ENCODE measurements around the gene CTRL. TPM values are rescaled to one million over a fixed set of nuclear protein-coding genes. Genes with fewer than 3 reads are reported as not detected.
"Not testable (repeated sequence)": the region's sequence is repeated elsewhere in the genome, so short reads cannot be mapped to it uniquely, and the experiment has no call there.

CTRL gene
- total RNA-seq, 4 donors from 2014 or later, result 0.87 to 3.6 (median 1.6) TPM

GRCh38 chr16:67941469-67942199, 10.0 kb upstream of the CTRL start:
- TF ChIP-seq POLR2A (IDR thresholded peaks at IDR 0.05) (no peak), EP300 (IDR thresholded peaks at IDR 0.05) (no peak), CTCF (IDR thresholded peaks at IDR 0.05) (no peak)
- H3K4me1 ChIP-seq, result peaks cover 0 to 75% (median 39%) of the 10 kb centered on the region in 4 donors
- no peak overlapping the region for H3K4me3 ChIP-seq
- no peaks in the 10 kb centered on the region for H3K27me3 ChIP-seq
- DNase-seq (ENCODE audit: low spot score in 2 of 2), result no peak
- WGBS, 2 donors, result 73 to 75% methylated on average over 9 of the region's 9 CpGs
- no peaks in the 10 kb centered on the region for H3K9me3 ChIP-seq
- H3K36me3 ChIP-seq, result peaks cover 4 to 63% (median 4%) of the 10 kb centered on the region in 3 donors
- H3K27ac ChIP-seq, result peak overlapping the region in 3 of 4 donors; percentile 73 to 90 (median 84)

GRCh38 chr16:67940446-67941089, 8.9 kb upstream of the CTRL start:
- Histone ChIP-seq H3K27ac (no peak overlapping the region), H3K4me3 (no peak overlapping the region), H3K9me3 (no peaks in the 10 kb centered on the region), H3K4me1 (peaks cover 0 to 66% (median 38%) of the 10 kb centered on the region in 4 donors), H3K36me3 (peaks cover 0 to 52% (median 4%) of the 10 kb centered on the region in 3 donors), H3K27me3 (no peaks in the 10 kb centered on the region)
- no peak for DNase-seq (ENCODE audit: low spot score in 2 of 2)
- no peak for TF ChIP-seq CTCF (IDR thresholded peaks at IDR 0.05)
- no peak for TF ChIP-seq EP300 (IDR thresholded peaks at IDR 0.05)
- TF ChIP-seq POLR2A (IDR thresholded peaks at IDR 0.05), result no peak
- 89 to 94% methylated on average over 5 of the region's 5 CpGs for WGBS, 2 donors

DNA sequence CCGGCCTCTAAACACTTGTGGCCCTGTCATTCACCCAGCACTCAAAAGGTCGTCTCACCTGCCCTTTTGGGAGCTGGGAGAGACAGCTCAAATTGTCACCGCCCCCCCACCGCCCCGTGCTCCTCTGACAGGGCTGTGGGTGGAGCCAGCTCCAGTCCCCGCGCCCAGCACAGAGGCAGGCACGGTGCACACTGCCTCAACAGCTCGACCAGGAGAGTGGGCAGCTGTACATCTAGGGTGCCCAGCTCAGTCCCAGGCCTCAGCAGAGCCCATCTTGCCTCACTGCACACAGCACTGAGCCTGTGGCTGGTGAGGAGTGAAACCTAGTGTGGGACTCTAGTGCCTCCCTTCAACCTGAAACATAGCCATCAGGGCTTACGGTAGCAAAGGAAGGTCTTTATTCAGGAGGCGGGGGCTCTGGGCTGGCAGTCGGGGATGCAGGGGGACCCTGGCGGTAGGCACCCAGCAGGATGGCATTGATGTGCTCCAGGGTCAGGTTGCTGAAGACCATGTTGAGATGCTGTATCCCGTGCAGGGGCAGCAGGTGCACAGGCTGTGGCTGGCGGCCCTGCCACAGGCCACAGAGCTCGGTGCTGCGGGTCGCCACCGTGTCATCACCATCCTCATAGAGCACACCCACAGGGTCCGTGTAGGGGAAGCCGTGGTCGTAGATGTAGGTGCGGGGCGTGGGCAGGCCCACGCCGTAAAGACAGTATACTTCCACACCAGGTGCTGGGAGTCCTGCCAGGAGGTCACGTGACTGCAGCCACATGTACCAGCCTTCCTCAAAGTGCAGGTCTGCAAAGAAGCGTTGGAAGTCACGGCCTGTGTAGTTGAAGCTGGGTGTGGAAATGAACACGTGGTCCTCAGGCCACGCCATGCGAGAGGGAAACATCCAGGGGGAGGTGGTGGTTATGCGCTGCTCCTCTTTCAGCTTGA, 8.1 kb upstream of the CTRL start:
- TF ChIP-seq EP300 (IDR thresholded peaks at IDR 0.05), result peak in 1 of 2 donors; percentile 3
- no peak for TF ChIP-seq CTCF (IDR thresholded peaks at IDR 0.05)
- Histone ChIP-seq H3K36me3 (peaks cover 0 to 44% (median 3%) of the 10 kb centered on the region in 3 donors), H3K4me1 (peaks cover 0 to 65% (median 38%) of the 10 kb centered on the region in 4 donors), H3K4me3 (no peak overlapping the region), H3K9me3 (no peaks in the 10 kb centered on the region), H3K27ac (no peak overlapping the region), H3K27me3 (no peaks in the 10 kb centered on the region)
- WGBS, 2 donors, result 70 to 78% methylated on average over 31 to 32 of the region's 33 CpGs
- peak in 1 of 2 donors; percentile 48 for DNase-seq (ENCODE audit: low spot score in 2 of 2)

GRCh38 chr16:67937713-67938112, 6.1 kb upstream of the CTRL start:
- not testable (repeated sequence) for H3K27me3 ChIP-seq; H3K4me3 ChIP-seq; DNase-seq (ENCODE audit: low spot score in 2 of 2); H3K9me3 ChIP-seq
- H3K36me3 ChIP-seq, result peaks cover 0 to 45% (median 5%) of the 10 kb centered on the region in 3 donors
- peak overlapping the region in 1 of 4 donors; percentile 95 for H3K27ac ChIP-seq
- H3K4me1 ChIP-seq, result peaks cover 0 to 55% (median 25%) of the 10 kb centered on the region in 4 donors
- 87 to 93% methylated on average over 5 of the region's 5 CpGs for WGBS, 2 donors

DNA sequence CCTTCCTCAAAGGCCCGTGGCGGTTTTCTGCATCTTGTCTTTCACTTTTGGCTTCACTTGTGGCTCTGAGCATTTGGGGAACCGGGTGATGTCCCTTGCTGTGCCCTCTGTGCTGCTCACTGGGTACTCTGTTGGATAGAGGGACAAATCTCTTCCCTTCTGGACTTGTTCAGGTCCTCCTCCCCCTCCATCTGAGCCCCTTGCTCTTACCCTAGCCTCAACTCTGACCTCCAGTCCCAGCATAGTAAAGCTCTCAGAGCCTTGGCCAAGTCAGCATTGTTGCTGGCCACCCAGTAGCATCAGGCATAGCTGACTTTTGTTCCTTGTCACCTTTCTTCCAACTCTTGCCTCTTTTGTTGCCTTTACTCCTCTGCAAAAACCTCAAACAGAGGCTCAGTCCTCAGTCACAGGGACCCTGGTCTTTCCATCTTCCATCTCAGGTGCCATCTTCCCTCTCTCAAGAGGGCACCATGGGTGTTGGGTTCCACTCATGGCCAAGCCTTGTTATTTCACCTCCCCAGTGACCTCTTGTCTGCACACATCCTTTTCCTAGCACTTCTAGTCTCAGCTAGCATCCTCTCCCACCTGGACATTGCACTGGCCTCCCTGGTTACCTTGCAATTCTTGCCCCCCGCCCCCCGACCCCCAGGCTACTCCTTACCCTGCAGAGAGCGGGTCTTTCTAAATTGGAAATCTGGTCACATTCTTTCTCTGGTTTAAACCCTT, 5.4 kb upstream of the CTRL start:
- H3K27me3 ChIP-seq, result no peaks in the 10 kb centered on the region
- H3K27ac ChIP-seq, result peak overlapping the region; percentile 60 to 95 (median 94)
- H3K4me3 ChIP-seq, result peak overlapping the region; percentile 74 to 98 (median 84)
- H3K36me3 ChIP-seq, result peaks cover 0 to 40% (median 5%) of the 10 kb centered on the region in 3 donors
- WGBS, 2 donors, result 47% methylated on average over 6 of the region's 6 CpGs
- H3K9me3 ChIP-seq, result no peaks in the 10 kb centered on the region
- peaks cover 0 to 49% (median 20%) of the 10 kb centered on the region in 4 donors for H3K4me1 ChIP-seq
- TF ChIP-seq EP300 (IDR thresholded peaks at IDR 0.05) (no peak), CTCF (IDR thresholded peaks at IDR 0.05) (no peak), POLR2A (IDR thresholded peaks at IDR 0.05) (no peak)
- peak in 1 of 2 donors; percentile 53 for DNase-seq (ENCODE audit: low spot score in 2 of 2)
